Panc1 (cell line): ENCODE measurements around the gene CDH13. TPM values are rescaled to one million over a fixed set of nuclear protein-coding genes. Genes with fewer than 3 reads are reported as not detected.

Source experiments
- ATAC-seq: fragments of 200-7000 bp; cut with Tn5 transposase; 2 replicates; pipeline ENCODE4 v1.9.1; 2020; ENCODE audit warnings: mild to moderate bottlenecking, moderate library complexity
- BruUV-seq: library from RNA; stranded (reverse); fragments of 400-500 nt; replicated peaks from 2 replicates; lab custom pipeline; 2021; lab: Mats Ljungman, UMichigan
- CTCF ChIA-PET: fragments of 300-600 bp; sonication (Branson Sonifier 250); formaldehyde crosslinking; loops from one replicate; lab custom pipeline; 2022; ENCODE audit warnings: antibody characterized with exemption; lab: Charles Lee
- POLR2A ChIA-PET: fragments of 300-600 bp; sonication (Branson Sonifier 250); formaldehyde crosslinking; loops from one replicate; lab custom pipeline; 2022; ENCODE audit warnings: antibody characterized with exemption; lab: Charles Lee
- DNase-seq: peaks from one replicate; pipeline ENCODE4 v3.0.0-alpha.2; 2010; ENCODE audit warnings: low read depth, low spot score
- H3K27ac ChIP-seq: 2 replicates; pipeline ENCODE4 v1.5.1; 2011; ENCODE audit warnings: mild to moderate bottlenecking, low read length, inconsistent platforms
- H3K27me3 ChIP-seq: fragments of 200-500 bp; sonication (Bioruptor generic); 2 replicates; pipeline ENCODE4 v1.6.0; 2014; ENCODE audit warnings: low read length, inconsistent platforms; ENCODE audit not compliant: control insufficient read depth, insufficient read depth
- H3K36me3 ChIP-seq: fragments of 200-500 bp; sonication (Bioruptor generic); 2 replicates; pipeline ENCODE4 v1.5.1; 2014; ENCODE audit warnings: inconsistent platforms, mild to moderate bottlenecking, low read length, moderate library complexity; ENCODE audit not compliant: control insufficient read depth, insufficient read depth
- H3K4me1 ChIP-seq: 2 replicates; pipeline ENCODE4 v1.5.1; 2011; ENCODE audit warnings: inconsistent platforms, mild to moderate bottlenecking, low read length, moderate library complexity; ENCODE audit not compliant: control insufficient read depth, insufficient read depth
- H3K4me3 ChIP-seq, 2 experiments: 2 replicates each; pipeline ENCODE4 v1.5.1; 2011 to 2012; ENCODE audit warnings: low read depth in 2 of 2, low read length in 2 of 2, mild to moderate bottlenecking in 2 of 2, inconsistent platforms in 1 of 2, moderate library complexity in 1 of 2
- H3K9me3 ChIP-seq: fragments of 200-500 bp; sonication (Bioruptor generic); 2 replicates; pipeline ENCODE4 v1.5.1; 2014; ENCODE audit warnings: low read depth, mild to moderate bottlenecking, inconsistent platforms, low read length, moderate library complexity; ENCODE audit not compliant: control insufficient read depth, insufficient read depth
- POLR2AphosphoS5 ChIP-seq: IDR thresholded peaks from 2 replicates; pipeline ENCODE4 v1.6.1; 2012; ENCODE audit warnings: mild to moderate bottlenecking, low read depth, low read length, moderate library complexity
- SIN3A ChIP-seq: IDR thresholded peaks from 2 replicates; pipeline ENCODE4 v1.6.1; 2012; ENCODE audit warnings: low read depth, mild to moderate bottlenecking, low read length, moderate library complexity, borderline replicate concordance; ENCODE audit not compliant: insufficient read depth
- TCF7L2 ChIP-seq: IDR thresholded peaks from 2 replicates; pipeline ENCODE4 v1.6.1; 2011; ENCODE audit warnings: mild to moderate bottlenecking, low read depth, low read length, inconsistent platforms
- in situ Hi-C: cut with HindIII; loops from 2 replicates; pipeline ENCODE4 v1.10.0; 2016; ENCODE audit warnings: low sequenced_read_pairs, low pct_unique_long_range_greater_than_20kb
- intact Hi-C: fragments of 100-400 bp; cut with micrococcal nuclease; formaldehyde crosslinking; loops from one replicate; pipeline ENCODE4 v1.10.0; 2022; ENCODE audit not compliant: unreplicated experiment
- total RNA-seq: library from RNA; stranded (reverse); gene quantifications from one replicate; pipeline ENCODE4 v1.2.1, GENCODE V29; 2021; ENCODE audit not compliant: unreplicated experiment
- TF ChIP-seq, protein P1 (sequence below), 2 experiments: IDR thresholded peaks; 2 replicates each; pipeline ENCODE4 v1.6.1; 2011 to 2012; ENCODE audit warnings: low read depth in 2 of 2, control low read depth in 1 of 2, low read length in 1 of 2, mild to moderate bottlenecking in 1 of 2, moderate library complexity in 1 of 2; ENCODE audit not compliant: insufficient read depth in 1 of 2
- TF ChIP-seq, protein P2 (sequence below): fragments of 450-650 bp; IDR thresholded peaks from 2 replicates; pipeline ENCODE4 v1.5.1; 2017; ENCODE audit warnings: mild to moderate bottlenecking

CDH13 gene
- total RNA-seq, 1 experiment from 2014 or later = not detected

DNA sequence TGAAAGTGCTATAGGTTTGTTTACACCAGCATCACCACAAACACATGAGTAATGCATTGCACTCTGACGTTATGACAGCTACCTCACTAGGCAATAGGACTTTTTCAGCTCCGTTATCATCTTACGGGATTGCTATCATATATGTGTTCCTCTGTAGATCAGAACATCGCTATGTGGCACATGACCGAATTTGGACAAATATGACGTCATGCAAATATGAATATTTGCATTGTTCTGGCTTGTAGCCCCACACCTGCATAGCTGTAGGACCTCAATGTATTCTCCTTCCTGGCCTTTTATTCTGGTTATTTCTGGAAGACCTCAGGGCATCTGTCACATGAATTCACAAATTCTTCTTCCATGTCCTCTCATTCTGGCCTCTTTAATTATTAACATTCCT is 393.2 kb downstream of the CDH13 start:
- Histone ChIP-seq H3K36me3 (no peaks in the 10 kb centered on the region), H3K9me3 (no peaks in the 10 kb centered on the region), H3K27me3 (no peaks in the 10 kb centered on the region), H3K27ac (no peak overlapping the region), H3K4me3 (no peak overlapping the region), H3K4me1 (no peaks in the 10 kb centered on the region)
- no TSS peak for BruUV-seq
- ATAC-seq (no peak), DNase-seq (no peak)
- CTCF ChIA-PET = no interaction called here
- in situ Hi-C loops (no loop called here), intact Hi-C loops (no loop called here)
- TF ChIP-seq POLR2AphosphoS5 = no peak
- TF ChIP-seq, protein P1, sequence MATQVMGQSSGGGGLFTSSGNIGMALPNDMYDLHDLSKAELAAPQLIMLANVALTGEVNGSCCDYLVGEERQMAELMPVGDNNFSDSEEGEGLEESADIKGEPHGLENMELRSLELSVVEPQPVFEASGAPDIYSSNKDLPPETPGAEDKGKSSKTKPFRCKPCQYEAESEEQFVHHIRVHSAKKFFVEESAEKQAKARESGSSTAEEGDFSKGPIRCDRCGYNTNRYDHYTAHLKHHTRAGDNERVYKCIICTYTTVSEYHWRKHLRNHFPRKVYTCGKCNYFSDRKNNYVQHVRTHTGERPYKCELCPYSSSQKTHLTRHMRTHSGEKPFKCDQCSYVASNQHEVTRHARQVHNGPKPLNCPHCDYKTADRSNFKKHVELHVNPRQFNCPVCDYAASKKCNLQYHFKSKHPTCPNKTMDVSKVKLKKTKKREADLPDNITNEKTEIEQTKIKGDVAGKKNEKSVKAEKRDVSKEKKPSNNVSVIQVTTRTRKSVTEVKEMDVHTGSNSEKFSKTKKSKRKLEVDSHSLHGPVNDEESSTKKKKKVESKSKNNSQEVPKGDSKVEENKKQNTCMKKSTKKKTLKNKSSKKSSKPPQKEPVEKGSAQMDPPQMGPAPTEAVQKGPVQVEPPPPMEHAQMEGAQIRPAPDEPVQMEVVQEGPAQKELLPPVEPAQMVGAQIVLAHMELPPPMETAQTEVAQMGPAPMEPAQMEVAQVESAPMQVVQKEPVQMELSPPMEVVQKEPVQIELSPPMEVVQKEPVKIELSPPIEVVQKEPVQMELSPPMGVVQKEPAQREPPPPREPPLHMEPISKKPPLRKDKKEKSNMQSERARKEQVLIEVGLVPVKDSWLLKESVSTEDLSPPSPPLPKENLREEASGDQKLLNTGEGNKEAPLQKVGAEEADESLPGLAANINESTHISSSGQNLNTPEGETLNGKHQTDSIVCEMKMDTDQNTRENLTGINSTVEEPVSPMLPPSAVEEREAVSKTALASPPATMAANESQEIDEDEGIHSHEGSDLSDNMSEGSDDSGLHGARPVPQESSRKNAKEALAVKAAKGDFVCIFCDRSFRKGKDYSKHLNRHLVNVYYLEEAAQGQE (IDR thresholded peaks at IDR 0.05; ENCODE audit: insufficient read depth in 1 of 2, low read depth in 2 of 2, low read length in 1 of 2) = no peak
- TF ChIP-seq, protein P2, sequence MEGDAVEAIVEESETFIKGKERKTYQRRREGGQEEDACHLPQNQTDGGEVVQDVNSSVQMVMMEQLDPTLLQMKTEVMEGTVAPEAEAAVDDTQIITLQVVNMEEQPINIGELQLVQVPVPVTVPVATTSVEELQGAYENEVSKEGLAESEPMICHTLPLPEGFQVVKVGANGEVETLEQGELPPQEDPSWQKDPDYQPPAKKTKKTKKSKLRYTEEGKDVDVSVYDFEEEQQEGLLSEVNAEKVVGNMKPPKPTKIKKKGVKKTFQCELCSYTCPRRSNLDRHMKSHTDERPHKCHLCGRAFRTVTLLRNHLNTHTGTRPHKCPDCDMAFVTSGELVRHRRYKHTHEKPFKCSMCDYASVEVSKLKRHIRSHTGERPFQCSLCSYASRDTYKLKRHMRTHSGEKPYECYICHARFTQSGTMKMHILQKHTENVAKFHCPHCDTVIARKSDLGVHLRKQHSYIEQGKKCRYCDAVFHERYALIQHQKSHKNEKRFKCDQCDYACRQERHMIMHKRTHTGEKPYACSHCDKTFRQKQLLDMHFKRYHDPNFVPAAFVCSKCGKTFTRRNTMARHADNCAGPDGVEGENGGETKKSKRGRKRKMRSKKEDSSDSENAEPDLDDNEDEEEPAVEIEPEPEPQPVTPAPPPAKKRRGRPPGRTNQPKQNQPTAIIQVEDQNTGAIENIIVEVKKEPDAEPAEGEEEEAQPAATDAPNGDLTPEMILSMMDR = no peak
- no peak for TF ChIP-seq SIN3A
- no peak for TF ChIP-seq TCF7L2
- POLR2A ChIA-PET = no interaction called here

DNA sequence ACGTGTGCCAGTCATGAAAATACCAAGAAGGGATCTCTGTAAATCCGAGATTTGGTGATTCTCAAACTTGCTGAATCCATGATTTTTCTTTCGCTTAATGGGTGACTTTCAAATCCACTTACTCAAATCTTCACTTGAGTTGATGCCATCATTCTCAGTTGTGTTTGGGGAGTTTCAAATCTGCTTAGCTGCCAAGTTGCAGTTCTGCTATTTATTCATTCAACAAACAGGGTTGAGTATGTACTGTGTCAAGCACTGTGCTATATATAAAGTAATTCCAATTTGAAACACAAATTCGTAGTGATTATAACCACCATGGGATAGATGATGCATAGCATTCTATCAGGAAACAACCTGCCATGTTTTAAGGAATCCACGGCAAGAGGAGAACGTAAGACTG is 394.3 kb downstream of the CDH13 start:
- H3K9me3 ChIP-seq = no peaks in the 10 kb centered on the region
- TF ChIP-seq TCF7L2 (no peak), POLR2AphosphoS5 (no peak), SIN3A (no peak)
- TF ChIP-seq, protein P2 = no peak
- no peaks in the 10 kb centered on the region for H3K36me3 ChIP-seq
- ChIA-PET POLR2A (no interaction called here), CTCF (no interaction called here)
- no peaks in the 10 kb centered on the region for H3K27me3 ChIP-seq
- H3K4me3 ChIP-seq = no peak overlapping the region
- BruUV-seq = no TSS peak
- H3K27ac ChIP-seq = no peak overlapping the region
- DNase-seq (no peak), ATAC-seq (no peak)
- no peaks in the 10 kb centered on the region for H3K4me1 ChIP-seq
- intact Hi-C loops = no loop called here
- in situ Hi-C loops = no loop called here
